GM12801 (cell line): ENCODE data around the gene TYW3.

Experiments
- CTCF ChIP-seq: IDR thresholded peaks from one replicate; pipeline ENCODE4 v1.5.1; 2011; ENCODE audit warnings: control low read depth; ENCODE audit not compliant: insufficient read length; ENCODE audit errors: extremely low read depth

TYW3 gene

GRCh38 chr1:74780594-74780993 is 47.6 kb downstream of the TYW3 start:
- TF ChIP-seq CTCF, result no peak

- no peak for TF ChIP-seq CTCF
Observed at GRCh38 chr1:74785944-74786343, 53.0 kb downstream of the TYW3 start.

- no peak for TF ChIP-seq CTCF
Observed at GRCh38 chr1:74790453-74790852, 57.5 kb downstream of the TYW3 start.

- TF ChIP-seq CTCF, result no peak
Observed at GRCh38 chr1:74791491-74791890, 58.5 kb downstream of the TYW3 start.

GRCh38 chr1:74799119-74799657 is 66.2 kb downstream of the TYW3 start:
- TF ChIP-seq CTCF, result no peak

GRCh38 chr1:74811436-74812179 is 78.7 kb downstream of the TYW3 start:
- TF ChIP-seq CTCF, result no peak

GRCh38 chr1:74812180-74812541 is 79.2 kb downstream of the TYW3 start:
- no peak for TF ChIP-seq CTCF
